Measurements from ENCODE around the gene CNNM3.

DNA sequence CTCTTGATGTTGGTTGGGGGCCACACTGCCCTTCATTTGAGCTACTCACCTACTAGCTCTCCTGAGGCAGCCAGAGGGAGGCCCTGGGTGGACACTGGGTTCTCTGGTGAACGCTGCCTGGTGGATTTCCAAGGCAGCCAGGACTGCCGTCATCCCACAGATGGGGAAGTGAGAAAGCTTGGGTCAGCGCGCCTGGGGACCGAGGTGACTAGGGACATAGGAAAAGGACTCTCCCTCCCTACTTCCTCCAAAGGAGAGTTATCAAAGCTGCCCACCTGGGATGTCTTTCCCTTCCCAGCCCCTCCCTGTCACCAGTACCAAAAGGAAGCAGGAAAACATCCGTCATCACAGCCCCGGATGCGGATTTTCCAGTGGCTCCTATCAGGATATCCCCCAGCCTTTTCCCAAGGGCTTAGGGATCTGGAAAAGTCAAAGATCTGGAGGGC is 57.6 kb downstream of the CNNM3 start:
- no peak for TF ChIP-seq POLR2A (IDR thresholded peaks at IDR 0.05; ENCODE audit: low read depth, low read length)
- TF ChIP-seq TAF1 (IDR thresholded peaks at IDR 0.05; ENCODE audit: low read depth, low read length), result no peak
- TF ChIP-seq POLR2AphosphoS5 (IDR thresholded peaks at IDR 0.05; ENCODE audit: low read depth, low read length), result no peak
- no peak for TF ChIP-seq PAX5 (IDR thresholded peaks at IDR 0.05; ENCODE audit: insufficient read depth, low read length, severe bottlenecking)
- peak; percentile 77 for TF ChIP-seq SPI1 (IDR thresholded peaks at IDR 0.05; ENCODE audit: low read depth, low read length)
- TF ChIP-seq POU2F2 (IDR thresholded peaks at IDR 0.05; ENCODE audit: low read depth, low read length), result no peak
